GM19099 (cell line): Measurements from ENCODE around the gene ADIRF.

Experiments used
- POLR2A ChIP-seq: IDR thresholded peaks from 3 replicates; pipeline ENCODE4 v1.6.1; 2011; ENCODE audit warnings: low read depth; ENCODE audit not compliant: insufficient read length; ENCODE audit errors: extremely low read depth

ADIRF gene

GRCh38 chr10:86956848-86957448 lies 11.3 kb upstream of the ADIRF start:
- TF ChIP-seq POLR2A = no peak

GRCh38 chr10:86957471-86958115 lies 10.7 kb upstream of the ADIRF start, which contains the start of gene MMRN2:
MMRN2 (minus strand) TSS chr10:86957615; CDS start chr10:86957541, 74 bp downstream.
- no peak for TF ChIP-seq POLR2A

- TF ChIP-seq POLR2A = no peak
Observed at GRCh38 chr10:86958116-86958900, 10.0 kb upstream of the ADIRF start, which contains the start of gene SNCG. SNCG (plus strand) TSS chr10:86958599; CDS start chr10:86958698, 99 bp downstream.

GRCh38 chr10:86958901-86959736 lies 9.2 kb upstream of the ADIRF start:
- TF ChIP-seq POLR2A = no peak

- TF ChIP-seq POLR2A = no peak
Observed at GRCh38 chr10:86959737-86960002, 8.6 kb upstream of the ADIRF start.

GRCh38 chr10:86960003-86960862 lies 8.0 kb upstream of the ADIRF start:
- TF ChIP-seq POLR2A = no peak

- TF ChIP-seq POLR2A = no peak
Observed at GRCh38 chr10:86960863-86961434, 7.3 kb upstream of the ADIRF start.

- no peak for TF ChIP-seq POLR2A
Observed at GRCh38 chr10:86961481-86962091, 6.7 kb upstream of the ADIRF start.

GRCh38 chr10:86962136-86962980 lies 5.9 kb upstream of the ADIRF start:
- TF ChIP-seq POLR2A = no peak

- no peak for TF ChIP-seq POLR2A
Observed at GRCh38 chr10:86962981-86963310, 5.3 kb upstream of the ADIRF start.

- no peak for TF ChIP-seq POLR2A
Observed at GRCh38 chr10:86963341-86963919, 4.9 kb upstream of the ADIRF start.

GRCh38 chr10:86964061-86964846 lies 4.0 kb upstream of the ADIRF start:
- no peak for TF ChIP-seq POLR2A
